ENCODE data around the gene RASD1.

Gene RASD1, protein sequence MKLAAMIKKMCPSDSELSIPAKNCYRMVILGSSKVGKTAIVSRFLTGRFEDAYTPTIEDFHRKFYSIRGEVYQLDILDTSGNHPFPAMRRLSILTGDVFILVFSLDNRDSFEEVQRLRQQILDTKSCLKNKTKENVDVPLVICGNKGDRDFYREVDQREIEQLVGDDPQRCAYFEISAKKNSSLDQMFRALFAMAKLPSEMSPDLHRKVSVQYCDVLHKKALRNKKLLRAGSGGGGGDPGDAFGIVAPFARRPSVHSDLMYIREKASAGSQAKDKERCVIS

DNA sequence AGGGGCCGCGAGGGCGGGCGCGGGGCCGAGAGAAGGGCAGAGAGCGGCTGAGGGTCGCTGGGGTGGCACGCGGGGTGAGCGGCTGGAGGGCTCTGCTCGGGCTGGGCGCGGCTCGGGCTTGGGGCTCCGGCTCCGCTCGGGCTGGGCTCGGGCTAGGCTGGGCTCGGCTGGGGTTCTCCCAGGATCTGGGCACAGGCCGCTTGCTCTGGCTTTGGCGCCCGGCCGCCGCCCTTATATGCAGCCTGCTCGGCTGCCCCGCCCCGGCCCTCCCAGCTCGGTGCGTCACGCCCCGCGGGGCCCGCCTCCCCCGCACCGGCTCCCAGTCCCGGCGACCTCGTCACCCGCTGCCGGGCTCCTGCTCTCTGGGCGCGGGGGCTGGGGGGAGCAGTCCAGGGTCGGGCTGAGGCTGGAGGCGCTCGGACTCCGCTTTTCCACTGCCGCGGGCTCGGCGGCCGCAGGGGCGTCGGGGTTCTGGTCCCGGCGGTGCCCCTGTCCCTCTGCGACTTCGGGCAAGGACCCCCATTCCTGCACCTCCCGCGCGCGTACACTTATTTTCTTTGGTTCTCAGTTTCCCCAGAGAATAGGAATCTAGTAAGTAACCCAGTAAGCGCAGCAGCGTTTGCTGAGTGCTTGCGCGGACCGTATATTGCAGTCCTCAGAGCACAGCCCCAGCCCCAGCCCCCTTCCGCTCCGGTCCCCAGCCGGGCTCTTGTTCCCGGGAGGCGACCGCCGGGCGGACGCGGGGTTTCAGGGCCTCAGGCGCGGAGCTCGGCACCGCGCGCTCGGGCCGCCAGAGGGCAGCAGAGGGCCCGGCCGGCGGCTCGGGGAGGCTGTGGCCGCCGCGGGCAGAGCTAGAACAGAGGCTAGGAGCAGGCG lies at the start of gene RASD1:
Gene RASD1 (minus strand): TSS at position 207 of the 876 bp plus-strand sequence. CDS start 214 bp downstream, outside the sequence.
- peak; percentile 94 for DNase-seq (ENCODE audit: low spot score)

DNA sequence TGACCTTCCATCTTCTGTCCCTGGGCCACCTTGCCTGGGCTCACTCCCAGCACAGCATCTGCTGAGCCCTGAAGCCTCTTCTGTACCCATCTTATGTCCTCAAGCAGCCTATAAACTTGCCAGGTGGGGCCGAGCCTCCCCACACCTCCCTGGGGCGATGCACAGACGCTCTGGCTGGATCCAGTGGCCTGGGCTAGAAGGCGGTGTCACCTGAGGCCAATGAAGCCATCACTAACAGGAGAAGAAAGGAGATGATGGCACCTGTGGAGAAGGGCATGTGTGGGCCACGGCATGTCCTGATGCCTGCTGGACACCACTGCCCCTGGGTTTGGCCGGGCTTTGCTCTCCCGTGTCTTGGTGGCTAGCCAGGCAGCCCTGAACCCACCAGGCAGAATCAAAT lies 49.8 kb upstream of the RASD1 start:
- DNase-seq (ENCODE audit: low spot score), result no peak

DNA sequence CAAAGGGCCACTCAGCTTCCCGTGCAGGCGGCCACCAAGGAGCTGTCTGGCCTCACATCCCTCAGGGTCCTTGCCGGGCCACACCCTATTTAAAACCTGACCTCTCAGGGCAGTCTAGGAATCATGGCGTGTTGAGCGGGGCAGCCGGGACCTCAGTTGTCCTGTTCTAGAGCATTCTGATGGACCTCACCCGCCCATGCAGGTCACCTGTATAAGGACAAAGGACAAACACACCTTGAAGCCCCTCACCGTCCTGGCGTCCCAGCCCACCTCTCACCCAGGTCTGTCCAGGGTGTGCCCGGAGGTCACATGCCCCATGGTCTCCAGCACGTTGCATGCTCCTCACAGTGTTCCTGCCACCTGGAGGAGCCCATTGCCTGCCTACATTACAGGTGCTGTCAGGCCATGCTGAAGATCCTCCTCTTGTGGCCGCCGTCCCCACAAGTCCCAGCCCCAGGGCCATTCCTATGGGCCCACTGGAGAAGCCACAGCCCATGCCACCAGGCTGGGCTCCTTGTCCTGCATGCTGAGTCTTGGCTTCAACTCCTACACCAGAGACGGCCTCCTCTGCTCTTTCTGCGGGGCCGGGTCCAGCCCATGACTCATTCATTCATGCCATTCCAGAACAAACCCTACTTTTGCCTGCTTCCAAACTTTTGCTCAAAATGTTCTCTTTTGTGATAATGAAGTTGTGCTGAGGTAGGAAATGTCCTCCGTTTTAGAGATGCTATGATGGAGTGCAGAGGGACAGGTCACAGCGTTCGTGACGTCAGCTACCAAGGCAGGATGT lies 49.0 kb upstream of the RASD1 start:
- DNase-seq (ENCODE audit: low spot score), result no peak

DNA sequence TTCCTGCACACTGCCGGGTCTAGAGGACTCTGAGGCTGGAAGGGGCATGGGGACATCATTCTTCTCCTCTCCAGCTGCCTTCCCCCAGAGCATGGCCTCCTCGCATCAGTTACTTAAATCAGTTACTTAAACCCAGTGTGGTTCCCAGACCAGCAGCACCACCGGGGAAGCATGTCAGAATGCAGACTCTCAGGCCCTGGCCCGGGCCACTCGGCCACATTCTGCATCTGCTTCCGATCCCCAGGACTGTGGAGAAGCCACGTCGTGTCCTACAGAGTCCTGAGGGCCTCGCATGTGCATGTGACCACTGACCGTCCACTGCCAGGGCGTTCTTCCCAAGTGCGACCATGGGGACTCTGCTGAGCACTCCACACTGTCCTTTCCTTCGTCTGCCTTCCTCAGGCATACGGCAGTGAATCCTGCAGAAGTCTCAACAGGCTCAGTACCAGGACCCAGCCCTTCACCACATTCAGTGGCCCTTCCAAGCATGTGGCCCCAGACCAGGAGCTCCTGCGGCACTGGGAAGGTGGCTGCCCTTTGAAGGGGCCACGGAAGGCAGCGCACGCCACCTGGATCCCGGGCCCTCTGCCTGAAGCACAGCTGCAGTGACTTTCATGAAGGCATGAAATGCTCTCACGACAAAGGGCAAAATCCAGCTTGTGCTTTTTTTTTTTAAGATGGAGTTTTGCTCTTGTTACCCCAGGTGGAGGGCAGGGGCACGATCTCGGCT lies 46.9 kb upstream of the RASD1 start:
- DNase-seq (ENCODE audit: low spot score), result no peak

DNA sequence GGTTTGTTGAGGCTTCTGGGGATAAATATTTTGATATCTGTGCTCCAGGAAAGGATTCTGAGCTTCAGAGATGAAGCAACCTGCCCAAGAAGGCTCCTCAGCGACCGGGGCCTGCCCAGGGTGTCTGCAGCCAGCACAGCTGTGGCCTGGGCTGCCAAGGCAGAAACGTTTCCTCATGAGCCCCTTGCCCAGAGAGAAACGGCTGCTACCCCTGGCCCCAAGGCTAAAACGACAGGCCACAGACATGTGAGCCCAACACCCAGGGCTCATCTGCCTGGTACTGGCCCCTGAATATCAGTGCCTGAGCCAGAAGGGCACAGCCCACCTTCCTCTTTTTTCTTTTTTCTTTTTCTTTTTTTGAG lies 45.4 kb upstream of the RASD1 start:
- no peak for DNase-seq (ENCODE audit: low spot score)

DNA sequence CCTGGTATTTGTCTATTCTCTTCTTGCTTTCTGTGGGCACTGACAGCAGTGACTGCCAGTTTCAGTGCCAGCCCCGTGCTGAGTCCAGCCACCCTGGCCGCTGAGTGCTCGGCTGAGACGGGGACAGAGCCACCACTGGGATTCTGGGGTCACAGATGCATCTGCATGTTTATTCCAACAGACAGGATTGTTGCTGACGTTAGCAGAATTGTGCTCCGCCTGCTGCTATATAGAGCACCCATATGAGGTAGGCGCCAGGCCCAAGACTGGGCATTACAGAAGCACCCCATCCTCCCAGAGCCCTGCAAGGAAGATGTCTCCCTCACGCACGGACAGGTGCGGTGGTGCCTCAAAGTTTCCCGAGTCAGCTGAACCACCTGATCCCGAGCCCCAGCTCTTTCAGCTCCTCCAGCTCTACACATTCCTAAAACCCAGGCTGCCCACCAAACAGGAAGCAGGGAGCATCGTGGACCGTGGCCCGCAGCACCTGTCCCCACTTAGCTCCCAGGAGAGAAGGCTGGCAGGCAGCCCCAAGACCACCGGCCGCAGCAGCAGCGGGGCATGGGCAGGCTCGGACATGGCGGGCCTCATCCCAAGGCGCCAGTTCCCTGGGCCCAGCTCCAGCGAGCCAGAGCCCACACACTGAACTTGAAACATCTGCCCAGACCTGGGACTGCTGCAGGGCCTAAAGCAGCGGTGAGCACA lies 44.9 kb upstream of the RASD1 start:
- no peak for DNase-seq (ENCODE audit: low spot score)

DNA sequence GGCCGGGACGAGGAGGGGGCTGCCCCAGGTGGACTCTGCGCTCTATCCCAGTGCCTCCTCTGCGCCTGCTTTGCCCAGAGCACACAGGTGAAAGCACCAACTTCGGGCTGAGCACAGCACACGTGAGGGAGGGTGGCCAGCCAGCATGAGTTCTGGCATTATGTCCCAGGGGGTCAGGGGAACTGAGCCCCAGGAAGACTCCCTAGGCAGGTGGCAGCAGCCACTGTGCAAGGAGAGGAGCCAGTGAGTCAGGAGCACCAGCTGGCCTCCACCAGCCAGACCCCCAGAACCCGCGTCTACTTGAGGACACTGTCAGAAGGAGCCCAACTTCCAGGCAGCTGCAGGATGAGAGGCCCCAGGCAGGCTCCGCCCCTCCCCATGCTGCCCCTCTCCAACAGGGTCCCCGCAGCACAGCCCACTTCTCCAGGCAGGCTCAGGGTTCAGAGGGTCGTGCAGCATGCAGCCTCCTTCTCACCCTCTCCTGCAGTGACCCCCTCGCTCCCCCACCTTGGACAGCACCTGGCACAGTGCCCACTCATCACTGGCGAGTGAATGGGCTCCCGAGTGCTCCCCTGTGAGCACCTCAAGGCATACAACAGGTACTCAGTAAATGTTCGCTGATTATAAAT lies 44.2 kb upstream of the RASD1 start:
- DNase-seq (ENCODE audit: low spot score), result no peak

DNA sequence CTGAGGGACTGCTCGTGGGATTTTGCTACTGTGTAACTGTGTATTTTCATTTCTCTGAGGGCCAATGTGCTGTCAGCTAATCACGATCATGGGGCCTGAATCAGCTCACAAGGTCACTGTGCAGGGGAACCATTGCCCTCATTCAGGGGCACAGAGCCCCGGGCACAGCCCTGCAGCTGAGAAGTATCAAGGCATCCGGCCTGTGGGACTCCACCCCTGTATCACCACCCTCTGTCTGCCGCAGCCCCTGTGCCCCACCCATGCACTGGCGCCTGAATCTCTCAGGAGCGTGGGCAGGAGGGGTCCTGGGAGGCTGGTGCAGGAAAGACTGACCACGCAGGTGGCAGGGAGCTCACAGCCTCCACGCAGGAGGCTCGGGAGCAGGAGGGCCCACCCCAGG lies 43.4 kb upstream of the RASD1 start:
- DNase-seq (ENCODE audit: low spot score), result no peak

DNA sequence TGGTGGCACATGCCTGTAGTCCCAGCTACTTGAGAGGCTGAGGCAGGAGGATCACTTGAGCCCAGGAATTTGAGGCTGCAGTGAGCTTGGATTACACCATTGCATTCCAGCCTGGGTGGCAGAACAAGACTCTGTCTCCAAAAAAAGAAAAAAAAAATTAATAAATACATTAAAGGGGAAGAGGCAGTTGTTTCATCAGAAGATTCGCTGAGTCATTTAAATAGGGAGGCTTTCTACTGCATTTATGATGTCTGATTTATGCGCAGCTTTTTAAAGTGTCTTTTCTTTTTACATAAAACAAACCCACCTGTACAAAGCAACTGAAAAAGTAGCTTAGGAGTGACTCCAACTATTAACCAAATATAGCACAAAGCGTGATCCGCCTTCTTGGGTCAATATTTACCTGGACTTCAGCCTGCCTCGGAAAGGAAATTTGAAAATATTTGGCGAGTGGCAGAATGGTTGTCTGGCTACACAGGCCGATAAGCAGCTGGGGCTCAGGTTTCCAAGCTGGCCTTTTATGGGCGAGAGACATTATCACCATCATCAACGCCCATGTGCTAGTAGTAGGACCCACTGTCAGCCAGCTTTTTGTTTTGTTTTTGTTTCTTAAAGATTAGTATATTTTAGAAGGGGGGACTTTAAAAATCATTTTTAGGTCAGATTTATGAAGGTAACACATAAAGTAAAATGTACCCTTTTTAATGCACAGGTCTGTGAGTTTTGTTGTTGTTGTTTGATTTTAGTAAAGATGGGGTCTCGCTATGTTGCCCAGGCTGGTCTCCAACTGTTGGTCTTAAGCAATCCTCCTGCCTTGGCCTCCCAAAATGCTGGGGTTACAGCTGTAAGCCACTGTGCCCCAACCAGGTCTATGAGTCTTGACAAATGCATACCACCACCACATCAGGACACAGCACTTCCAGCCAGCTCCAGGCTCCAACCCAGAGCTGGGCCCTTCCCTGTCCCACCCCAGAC lies 42.5 kb upstream of the RASD1 start:
- no peak for DNase-seq (ENCODE audit: low spot score)

DNA sequence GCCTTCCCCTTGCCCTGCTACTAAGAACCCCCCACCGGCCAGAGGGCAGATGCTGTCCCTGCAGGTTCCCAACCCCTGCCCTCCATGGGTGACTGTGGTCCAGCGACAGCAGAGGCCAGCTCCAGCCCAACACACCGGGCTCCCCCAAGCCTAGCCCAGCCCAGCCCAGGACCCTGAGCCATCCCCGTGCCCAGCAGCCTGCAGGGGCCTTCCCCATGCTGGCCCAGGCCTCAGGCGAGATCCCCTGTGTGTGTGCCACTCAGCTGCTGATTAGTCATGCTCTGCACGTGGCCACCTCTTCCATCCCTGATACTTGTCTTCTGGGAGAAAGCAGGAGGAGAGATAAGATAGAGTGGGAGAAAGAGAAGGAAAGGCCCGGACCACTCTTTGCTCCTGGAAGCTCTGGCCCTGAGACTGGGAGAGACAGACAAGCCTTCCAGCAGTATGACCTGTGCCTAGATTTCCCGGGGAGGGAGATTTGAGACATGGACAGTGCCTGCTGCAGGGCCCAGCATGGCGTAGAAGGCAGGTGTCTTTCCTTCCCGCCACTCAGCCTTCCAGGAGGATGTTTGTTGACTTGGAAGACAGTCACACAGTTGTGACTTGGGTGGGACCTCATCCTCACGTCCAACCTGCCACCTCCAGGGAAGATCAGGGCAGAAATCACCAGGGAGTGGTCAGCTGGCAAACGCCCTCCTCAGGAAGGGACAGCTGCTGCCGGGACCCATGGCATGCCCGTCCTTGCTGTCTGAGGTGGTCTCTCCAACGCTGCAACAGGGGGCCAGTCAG lies 41.3 kb upstream of the RASD1 start:
- no peak for DNase-seq (ENCODE audit: low spot score)

DNA sequence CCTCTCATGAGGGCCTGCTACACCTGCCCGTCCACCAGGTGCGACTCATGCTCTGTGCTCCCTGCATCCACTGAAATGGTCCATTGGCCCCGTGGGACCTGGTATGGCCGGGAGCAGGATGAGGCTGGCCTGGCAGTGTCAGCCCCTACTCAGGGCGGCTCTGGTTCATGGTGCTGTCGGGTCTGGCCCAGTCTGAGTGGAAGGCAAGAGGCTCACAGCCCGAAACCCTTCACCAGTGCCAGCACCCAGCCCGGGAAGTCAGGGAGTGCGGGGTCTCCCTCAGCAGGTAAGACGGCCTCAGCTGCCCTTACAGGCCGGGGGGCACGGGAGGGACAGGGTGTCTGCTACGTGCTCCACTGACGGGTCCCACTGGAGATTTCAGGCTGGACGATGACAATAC lies 40.5 kb upstream of the RASD1 start:
- DNase-seq (ENCODE audit: low spot score), result no peak

DNA sequence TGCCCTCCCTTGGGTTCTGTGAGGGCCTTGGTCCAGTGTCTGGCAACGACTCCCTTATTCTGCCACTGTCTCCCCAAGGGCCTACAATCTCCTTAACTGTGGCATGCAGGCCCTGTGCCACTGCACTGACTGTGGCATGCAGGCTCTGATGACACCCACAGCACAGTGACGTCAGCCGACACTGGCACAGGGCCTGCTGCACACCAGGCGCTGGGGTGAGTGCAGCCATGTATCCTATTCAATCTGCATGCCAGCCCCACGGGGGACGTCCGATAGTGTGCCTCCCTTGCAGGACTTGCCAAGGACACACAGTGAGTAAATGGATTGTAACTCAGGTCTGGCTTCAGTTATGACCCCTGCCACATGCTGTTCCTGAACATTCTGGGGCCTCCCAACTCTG lies 39.8 kb upstream of the RASD1 start:
- DNase-seq (ENCODE audit: low spot score), result no peak

DNA sequence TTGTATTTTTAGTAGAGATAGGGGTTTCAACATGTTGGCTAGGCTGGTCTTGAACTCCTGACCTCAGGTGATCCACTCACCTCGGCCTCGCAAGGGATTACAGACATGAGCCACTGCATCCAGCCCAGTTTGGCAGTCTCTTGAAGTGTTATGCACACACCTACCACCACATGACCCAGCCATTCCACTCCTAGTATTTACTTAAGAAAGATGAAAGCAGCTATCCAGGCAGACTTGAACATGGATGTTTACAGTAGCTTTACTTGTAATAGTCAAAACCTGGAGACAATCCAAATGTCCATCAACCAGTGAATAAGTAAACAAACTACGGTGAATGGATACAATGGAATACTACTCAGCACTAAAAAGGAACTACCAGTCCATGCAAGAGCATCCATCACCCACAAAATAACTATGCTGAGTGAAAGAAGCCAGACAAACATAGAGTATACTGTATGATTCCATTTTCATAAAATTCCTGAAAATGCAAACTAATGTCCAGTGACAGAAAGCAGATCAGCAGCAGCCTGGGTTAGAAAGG lies 37.8 kb upstream of the RASD1 start:
- DNase-seq (ENCODE audit: low spot score), result no peak

DNA sequence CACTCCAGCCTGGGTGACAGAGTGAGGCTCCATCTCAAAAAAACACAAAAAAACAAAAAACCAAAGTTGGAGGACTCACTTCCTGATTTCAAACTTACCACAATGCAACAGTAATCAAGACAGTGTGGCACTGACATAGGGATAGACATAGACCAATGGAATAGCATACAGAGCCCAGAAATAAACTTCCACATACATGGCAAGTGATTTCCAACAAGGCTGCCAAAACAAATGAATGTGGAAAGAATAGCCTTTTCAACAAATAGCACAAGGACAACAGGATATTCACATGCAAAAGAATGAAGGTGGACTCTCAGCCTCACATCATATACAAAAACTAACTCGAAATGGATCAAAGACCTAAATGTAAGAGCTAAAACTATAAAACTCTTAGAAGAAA lies 36.8 kb upstream of the RASD1 start:
- DNase-seq (ENCODE audit: low spot score), result no peak

DNA sequence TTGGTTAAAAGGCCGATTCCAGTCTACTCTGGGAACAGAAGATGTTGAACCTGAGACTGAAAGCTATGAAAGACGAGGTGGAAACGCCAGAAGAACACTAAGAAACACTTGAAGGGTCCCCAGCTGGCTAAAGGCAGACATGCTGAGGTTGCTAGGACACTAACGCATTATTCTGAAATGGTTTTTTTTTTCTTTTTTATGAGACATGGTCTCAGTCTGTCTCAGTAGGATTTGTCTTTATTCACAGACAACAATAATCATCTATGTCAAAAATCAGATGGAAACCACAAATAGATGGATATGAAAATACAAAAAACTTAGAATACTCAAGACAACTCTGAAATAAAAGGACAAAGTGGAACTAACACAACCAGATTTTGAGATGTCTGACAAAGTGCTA lies 35.0 kb upstream of the RASD1 start:
- DNase-seq (ENCODE audit: low spot score), result no peak

DNA sequence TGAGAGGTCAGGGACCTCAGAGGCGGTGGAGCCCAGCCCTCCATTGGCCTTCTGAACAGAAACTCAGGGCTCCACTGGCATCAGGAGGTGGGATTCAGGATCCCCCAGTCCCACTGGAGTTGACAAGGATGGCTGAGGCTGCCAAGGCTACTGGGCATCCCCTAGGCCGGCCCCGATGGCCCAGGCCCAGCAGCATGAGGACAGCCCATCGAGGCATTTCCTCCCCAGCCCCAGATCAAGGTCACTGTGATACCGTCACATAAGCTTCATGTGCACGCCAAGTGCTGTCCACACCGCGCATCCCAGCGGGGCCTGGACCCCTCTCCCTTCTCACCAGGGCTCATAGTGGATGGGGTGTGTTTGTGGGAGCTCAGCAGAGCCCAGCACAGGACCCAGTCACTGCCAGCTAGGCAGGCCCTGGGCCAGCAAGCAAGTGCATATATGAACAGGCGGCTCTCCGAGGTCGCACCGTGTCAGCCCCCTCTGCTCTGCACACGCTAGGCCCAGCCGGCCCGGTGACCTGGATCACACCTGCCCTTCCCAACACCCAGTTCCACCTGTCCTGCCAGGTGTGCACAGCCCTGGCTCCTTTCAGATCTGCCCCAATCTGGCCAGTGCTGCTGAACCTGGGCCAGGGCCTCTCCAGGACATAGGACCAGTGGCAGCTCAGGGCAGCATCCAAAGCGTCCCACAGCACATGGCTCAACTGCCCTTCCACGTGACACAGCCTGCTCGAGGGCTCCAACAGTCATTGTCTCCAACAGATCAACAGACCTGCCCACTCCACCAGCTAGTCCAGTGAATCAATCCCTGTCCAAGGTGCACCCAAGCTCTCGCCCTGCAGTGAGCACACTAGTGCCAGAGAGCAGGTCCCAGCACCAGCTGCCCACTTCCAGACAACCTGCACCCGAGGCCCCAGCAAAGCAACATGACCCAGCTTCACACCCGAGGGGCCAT lies 32.8 kb upstream of the RASD1 start:
- no peak for DNase-seq (ENCODE audit: low spot score)

DNA sequence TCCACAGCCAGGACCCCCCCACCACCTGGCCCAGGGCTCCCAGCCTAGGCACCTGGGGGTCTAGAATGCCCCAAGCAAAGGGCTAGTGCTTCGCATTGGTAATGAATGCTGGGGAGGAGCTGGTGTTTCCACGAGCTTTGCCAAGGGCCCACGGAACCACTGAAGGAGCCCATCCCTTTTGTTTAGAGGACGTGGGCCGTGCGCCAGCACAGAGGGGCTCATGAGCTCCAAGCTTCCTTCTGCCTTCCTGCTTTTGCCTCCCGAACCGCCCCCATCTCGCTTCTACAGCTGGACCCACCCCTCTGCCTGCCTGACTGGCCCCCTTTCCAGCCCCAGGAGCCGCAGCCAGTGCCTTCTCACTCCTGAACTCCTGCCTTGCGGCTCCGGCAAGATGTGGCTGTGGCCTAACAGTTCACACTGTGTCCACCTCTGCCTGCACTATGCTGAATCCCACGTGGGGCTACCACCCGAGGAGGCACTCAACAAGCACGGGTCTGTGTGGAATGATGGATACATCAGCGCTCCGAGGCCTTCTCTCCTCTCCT lies 31.8 kb upstream of the RASD1 start:
- DNase-seq (ENCODE audit: low spot score), result no peak
